BJ (cell line): ENCODE data around the gene NKX2-3. TPM values are rescaled to one million over a fixed set of nuclear protein-coding genes. Genes with fewer than 3 reads are reported as not detected.

Experiments used
- CTCF ChIA-PET: fragments of 350-600 bp; formaldehyde crosslinking; extraction: SDS; loops from one replicate; lab custom pipeline; 2021; ENCODE audit warnings: antibody characterized with exemption, inconsistent platforms; lab: Yijun Ruan, JAX
- POLR2A ChIA-PET: fragments of 300-600 bp; sonication (Branson Sonifier 250); formaldehyde crosslinking; extraction: SDS; loops from one replicate; lab custom pipeline; 2021; ENCODE audit warnings: antibody characterized with exemption; lab: Charles Lee
- DNase-seq: peaks from one replicate; pipeline ENCODE4 v3.0.0-alpha.2; 2011; ENCODE audit warnings: low read depth
- H3K27me3 ChIP-seq: 2 replicates; pipeline ENCODE4 v1.6.0; 2011; ENCODE audit warnings: low read length; ENCODE audit not compliant: control insufficient read depth, insufficient read depth
- H3K36me3 ChIP-seq: 2 replicates; pipeline ENCODE4 v1.5.1; 2011; ENCODE audit warnings: low read length; ENCODE audit not compliant: control insufficient read depth, insufficient read depth
- H3K4me3 ChIP-seq: 2 replicates; pipeline ENCODE4 v1.5.1; 2011; ENCODE audit warnings: low read depth, mild to moderate bottlenecking, control low read depth, low read length
- CTCF ChIP-seq: IDR thresholded peaks from 2 replicates; pipeline ENCODE4 v1.5.1; 2011; ENCODE audit warnings: low read depth, mild to moderate bottlenecking, control low read depth, inconsistent platforms, low read length, moderate library complexity; ENCODE audit not compliant: insufficient read depth
- polyA plus RNA-seq: library from polyadenylated mRNA; depleted of rRNA; stranded (reverse); fragments of >200 nt; gene quantifications from 2 replicates; pipeline ENCODE4 v1.2.3, GENCODE V29; 2011

NKX2-3 gene
- polyA plus RNA-seq, 1 experiment, result not detected

- no peak overlapping the region for H3K4me3 ChIP-seq
- H3K27me3 ChIP-seq, result no peaks in the 10 kb centered on the region
- DNase-seq, result no peak
- ChIA-PET CTCF (interaction anchor here (1.0 kb wide), 1 partner anchor 18 kb away, joined by 3 read pairs; no protein-coding TSS in a partner anchor), POLR2A (no interaction called here)
- H3K36me3 ChIP-seq, result no peaks in the 10 kb centered on the region
- TF ChIP-seq CTCF, result no peak
Measured at GRCh38 chr10:99497343-99498025, 35.3 kb upstream of the NKX2-3 start.

GRCh38 chr10:99506416-99506815, 26.3 kb upstream of the NKX2-3 start:
- H3K4me3 ChIP-seq, result no peak overlapping the region
- H3K36me3 ChIP-seq, result no peaks in the 10 kb centered on the region
- ChIA-PET POLR2A (no interaction called here), CTCF (no interaction called here)
- H3K27me3 ChIP-seq, result 0 out of 2 replicates have a peak, but pooled peaks cover 1% of the 10 kb centered on the region
- no peak for TF ChIP-seq CTCF
- no peak for DNase-seq

- Histone ChIP-seq H3K4me3 (no peak overlapping the region), H3K36me3 (no peaks in the 10 kb centered on the region), H3K27me3 (0 out of 2 replicates have a peak, but pooled peaks cover 1% of the 10 kb centered on the region)
- no peak for DNase-seq
- POLR2A ChIA-PET, result no interaction called here
- CTCF ChIA-PET, result no interaction called here
- TF ChIP-seq CTCF, result no peak
Measured at GRCh38 chr10:99507265-99507664, 25.5 kb upstream of the NKX2-3 start.

- H3K27me3 ChIP-seq, result no peaks in the 10 kb centered on the region
- no peak for TF ChIP-seq CTCF
- no peak for DNase-seq
- H3K36me3 ChIP-seq, result no peaks in the 10 kb centered on the region
- no peak overlapping the region for H3K4me3 ChIP-seq
- ChIA-PET POLR2A (interaction anchor here (0.6 kb wide), 1 partner anchor 65 kb away, joined by 3 read pairs; no protein-coding TSS in a partner anchor), CTCF (interaction anchor here (1.1 kb wide), 1 partner anchor 8 kb away, joined by 3 read pairs; no protein-coding TSS in a partner anchor)
Measured at GRCh38 chr10:99513061-99513460, 19.7 kb upstream of the NKX2-3 start.

- Histone ChIP-seq H3K4me3 (no peak overlapping the region), H3K36me3 (no peaks in the 10 kb centered on the region), H3K27me3 (peaks cover 50% of the 10 kb centered on the region)
- CTCF ChIA-PET, result no interaction called here
- POLR2A ChIA-PET, result no interaction called here
- no peak for TF ChIP-seq CTCF
- DNase-seq, result no peak
Measured at GRCh38 chr10:99519690-99520039, 13.1 kb upstream of the NKX2-3 start.
